Measurements from ENCODE around the gene CACNB4.
"Not testable (repeated sequence)": the region's sequence is repeated elsewhere in the genome, so short reads cannot be mapped to it uniquely, and the experiment has no call there.

CACNB4 gene

GRCh38 chr2:151823651-151824050 is 275.2 kb downstream of the CACNB4 start:
- DNase-seq (ENCODE audit: low read depth) = no peak

DNA sequence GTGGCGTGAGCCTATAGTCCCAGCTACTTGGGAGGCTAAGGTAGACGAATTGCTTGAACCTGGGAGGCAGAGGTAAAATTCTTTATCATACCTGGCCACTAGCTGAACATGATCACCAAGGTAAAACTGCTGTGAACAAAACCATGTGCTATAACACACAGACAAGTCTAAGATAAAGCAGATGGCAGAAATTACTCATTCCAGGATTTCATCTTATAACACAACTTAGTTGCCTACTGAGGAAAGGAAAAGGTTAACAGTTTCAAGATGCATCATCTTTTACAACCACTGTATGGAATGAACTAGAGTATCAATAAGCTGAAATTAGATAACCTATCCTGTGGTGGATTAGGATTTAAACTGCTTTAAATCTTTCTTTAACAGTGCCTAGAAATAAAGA is 278.9 kb downstream of the CACNB4 start:
- DNase-seq (ENCODE audit: low read depth) = no peak

DNA sequence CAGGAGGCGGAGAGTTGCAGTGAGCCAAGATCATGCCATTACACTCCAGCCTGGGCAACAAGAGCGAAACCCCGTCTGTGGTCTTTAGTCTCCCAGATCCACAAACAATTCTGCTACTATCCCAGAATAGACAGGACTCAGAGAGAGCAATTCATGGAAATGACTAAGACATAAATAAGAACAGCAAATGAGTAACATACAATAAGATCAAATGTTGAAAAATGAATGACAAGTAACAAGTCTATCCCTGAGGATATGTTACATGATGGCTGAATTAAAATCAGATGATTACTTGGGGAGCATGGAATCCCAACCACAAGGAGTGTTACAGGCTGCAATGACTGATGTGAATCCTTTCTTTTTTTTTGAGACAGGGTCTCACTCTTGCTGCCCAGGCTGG is 280.9 kb downstream of the CACNB4 start:
- no peak for DNase-seq (ENCODE audit: low read depth)

- DNase-seq (ENCODE audit: low read depth) = no peak
Observed at GRCh38 chr2:151816843-151817242, 282.0 kb downstream of the CACNB4 start.

- no peak for DNase-seq (ENCODE audit: low read depth)
Observed at GRCh38 chr2:151815821-151816489, 282.9 kb downstream of the CACNB4 start.

GRCh38 chr2:151810489-151810888 is 288.4 kb downstream of the CACNB4 start:
- no peak for DNase-seq (ENCODE audit: low read depth)

DNA sequence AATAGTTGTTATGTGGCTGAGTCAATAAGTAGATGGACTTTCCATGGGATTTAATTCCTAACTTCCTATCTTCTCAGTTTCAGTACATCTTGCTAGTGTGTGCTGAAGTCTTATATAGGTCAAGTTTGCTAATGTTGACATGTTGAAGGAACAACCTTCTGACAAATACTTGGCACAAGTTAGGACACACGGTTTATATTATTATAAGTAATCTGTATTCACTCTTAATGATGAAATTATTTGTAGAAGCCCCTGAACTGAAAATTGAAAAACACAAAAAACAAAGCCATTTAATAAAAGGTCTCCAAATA is 289.8 kb downstream of the CACNB4 start:
- DNase-seq (ENCODE audit: low read depth) = no peak

DNA sequence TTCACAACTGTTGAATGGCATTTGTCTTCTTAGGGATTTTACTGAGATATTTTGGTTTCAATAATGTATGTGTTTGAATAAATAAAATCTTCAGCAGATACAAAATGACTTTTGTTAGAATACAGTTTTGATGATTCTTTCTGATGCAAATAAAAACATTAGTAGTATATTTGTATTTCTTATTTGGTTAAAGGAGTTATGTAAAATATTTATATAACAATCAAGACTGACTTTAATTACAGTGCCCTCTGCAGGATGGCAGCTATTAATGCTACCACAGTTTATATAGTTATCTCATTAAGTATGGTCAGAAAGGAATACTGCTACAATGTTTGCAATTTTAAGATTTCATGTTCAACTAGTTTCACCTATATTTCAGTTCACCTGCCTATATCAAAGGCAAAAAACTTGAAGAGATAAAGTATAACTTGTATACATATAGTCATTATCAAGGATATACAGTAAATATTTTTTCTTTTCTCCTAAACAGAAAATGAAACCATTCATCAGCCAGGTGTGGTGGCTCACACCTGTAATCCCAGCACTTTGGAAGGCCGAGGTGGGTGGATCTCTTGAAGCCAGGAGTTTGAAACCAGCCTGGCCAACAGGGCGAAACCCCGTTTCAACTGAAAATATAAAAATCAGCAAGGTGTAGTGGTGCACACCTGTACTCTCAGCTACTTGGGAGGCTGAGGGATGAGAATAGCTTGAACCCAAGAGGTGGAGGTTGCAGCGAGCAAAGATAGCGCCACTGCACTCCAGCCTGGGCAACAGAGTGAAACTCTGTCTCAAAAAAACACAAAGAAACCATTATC is 290.4 kb downstream of the CACNB4 start:
- no peak for DNase-seq (ENCODE audit: low read depth)

DNA sequence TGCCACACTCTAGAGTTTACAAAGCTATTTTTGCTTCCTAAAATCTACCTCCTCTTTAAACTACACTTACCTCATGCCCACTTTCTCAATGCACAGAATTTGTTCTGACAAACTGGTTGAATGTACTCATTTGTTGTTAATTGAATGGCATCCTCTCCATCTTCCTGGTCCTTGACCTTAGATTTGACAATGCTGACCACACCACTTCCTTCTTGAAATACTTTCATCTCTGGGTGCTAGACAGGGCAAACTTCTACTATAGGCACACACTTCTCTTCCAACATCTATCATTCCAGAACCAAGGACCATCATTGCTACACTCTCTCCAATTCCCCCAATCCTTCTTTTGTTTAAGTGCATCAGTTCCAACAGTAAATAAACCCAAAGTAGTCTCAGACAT is 292.9 kb downstream of the CACNB4 start:
- no peak for DNase-seq (ENCODE audit: low read depth)

- DNase-seq (ENCODE audit: low read depth) = no peak
Observed at GRCh38 chr2:151805343-151805742, 293.5 kb downstream of the CACNB4 start.

- DNase-seq (ENCODE audit: low read depth) = no peak
Observed at GRCh38 chr2:151803811-151804210, 295.0 kb downstream of the CACNB4 start.

GRCh38 chr2:151802315-151802714 is 296.5 kb downstream of the CACNB4 start:
- DNase-seq (ENCODE audit: low read depth) = no peak

GRCh38 chr2:151799886-151800292 is 299.0 kb downstream of the CACNB4 start:
- DNase-seq (ENCODE audit: low read depth) = no peak

- no peak for DNase-seq (ENCODE audit: low read depth)
Observed at GRCh38 chr2:151796774-151797173, 302.1 kb downstream of the CACNB4 start.

DNA sequence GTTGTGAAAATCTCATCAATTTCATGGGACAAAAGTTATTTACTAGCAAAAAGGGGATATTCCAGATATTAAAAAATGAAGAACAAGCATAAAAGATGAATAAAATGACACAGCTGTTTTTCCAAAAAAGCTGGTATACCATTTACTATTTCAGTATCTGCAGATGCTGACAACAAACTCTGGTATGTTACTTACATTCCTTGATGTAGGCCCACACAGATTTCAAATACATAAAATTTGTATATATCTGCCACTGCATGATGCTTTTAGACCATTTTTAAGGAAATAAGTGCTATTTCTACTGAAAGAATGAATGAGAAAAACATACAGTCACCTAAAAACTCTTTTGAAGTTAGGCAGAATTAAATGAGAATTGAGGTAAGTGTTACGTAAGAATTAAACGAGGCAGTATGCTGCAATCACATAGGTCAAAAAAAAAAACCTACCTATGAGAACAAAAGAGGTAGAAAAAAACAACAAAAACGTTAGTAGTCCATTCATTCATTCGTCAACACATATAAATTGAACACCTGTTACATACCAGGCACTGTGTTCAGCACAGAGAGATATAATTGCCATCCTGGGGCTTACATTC is 303.1 kb downstream of the CACNB4 start:
- no peak for DNase-seq (ENCODE audit: low read depth)

DNA sequence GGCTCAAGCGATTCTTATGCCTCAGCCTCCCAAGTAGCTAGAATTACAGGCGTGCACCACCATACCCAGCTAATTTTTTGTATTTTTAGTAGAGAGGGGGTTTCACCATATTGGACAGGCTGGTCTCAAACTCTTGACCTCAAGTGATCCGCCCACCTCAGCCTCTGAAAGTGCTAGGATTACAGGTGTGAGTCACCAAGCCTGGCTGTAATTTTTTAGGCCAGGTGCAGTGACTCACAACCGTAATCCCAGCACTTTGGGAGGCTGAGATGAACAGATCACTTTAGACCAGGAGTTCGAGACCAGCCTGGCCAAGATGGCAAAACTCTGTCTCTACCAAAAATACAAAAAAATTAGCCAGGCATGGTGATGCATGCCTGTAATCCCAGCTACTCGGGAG is 304.4 kb downstream of the CACNB4 start:
- not testable (repeated sequence) for DNase-seq (ENCODE audit: low read depth)

- DNase-seq (ENCODE audit: low read depth) = no peak
Observed at GRCh38 chr2:151793123-151793522, 305.7 kb downstream of the CACNB4 start.

DNA sequence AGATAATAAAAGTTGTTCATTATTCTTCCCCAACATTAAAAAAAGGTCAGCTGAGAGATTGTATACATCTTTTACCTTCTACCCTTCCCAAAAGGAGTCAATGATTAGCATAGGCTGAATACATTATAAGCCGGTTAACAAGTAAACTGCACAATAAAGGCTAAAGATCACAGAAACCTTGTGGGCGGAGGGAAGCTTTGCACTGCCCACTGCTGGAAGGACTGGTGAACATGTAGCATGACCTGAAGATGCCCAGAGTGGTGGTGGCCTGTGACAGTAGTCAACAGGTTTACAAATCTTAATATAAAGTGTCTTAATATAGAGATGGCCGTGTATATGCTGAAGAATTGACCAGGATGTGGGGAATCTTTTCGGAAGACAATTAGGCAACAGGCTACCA is 306.3 kb downstream of the CACNB4 start:
- DNase-seq (ENCODE audit: low read depth) = no peak

- no peak for DNase-seq (ENCODE audit: low read depth)
Observed at GRCh38 chr2:151791545-151791944, 307.3 kb downstream of the CACNB4 start.

DNA sequence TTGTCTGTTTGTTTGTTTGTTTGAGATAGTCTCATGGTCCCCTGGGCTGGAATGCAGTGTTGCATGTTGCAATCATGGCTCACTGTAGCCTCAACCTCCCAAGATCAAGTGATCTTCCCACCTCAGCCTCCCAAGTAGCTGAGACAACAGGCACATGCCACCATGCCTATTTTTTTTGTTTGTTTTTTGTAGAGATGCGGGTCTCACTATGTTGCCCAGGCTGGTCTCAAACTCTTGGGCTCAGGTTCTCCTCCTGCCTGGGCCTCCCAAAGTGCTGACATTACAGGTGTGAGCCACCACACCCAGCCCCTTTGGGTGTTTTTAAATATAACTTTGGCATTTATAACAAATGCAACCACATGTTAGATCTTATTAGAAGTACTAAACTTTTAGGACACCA is 308.2 kb downstream of the CACNB4 start:
- no peak for DNase-seq (ENCODE audit: low read depth)

DNA sequence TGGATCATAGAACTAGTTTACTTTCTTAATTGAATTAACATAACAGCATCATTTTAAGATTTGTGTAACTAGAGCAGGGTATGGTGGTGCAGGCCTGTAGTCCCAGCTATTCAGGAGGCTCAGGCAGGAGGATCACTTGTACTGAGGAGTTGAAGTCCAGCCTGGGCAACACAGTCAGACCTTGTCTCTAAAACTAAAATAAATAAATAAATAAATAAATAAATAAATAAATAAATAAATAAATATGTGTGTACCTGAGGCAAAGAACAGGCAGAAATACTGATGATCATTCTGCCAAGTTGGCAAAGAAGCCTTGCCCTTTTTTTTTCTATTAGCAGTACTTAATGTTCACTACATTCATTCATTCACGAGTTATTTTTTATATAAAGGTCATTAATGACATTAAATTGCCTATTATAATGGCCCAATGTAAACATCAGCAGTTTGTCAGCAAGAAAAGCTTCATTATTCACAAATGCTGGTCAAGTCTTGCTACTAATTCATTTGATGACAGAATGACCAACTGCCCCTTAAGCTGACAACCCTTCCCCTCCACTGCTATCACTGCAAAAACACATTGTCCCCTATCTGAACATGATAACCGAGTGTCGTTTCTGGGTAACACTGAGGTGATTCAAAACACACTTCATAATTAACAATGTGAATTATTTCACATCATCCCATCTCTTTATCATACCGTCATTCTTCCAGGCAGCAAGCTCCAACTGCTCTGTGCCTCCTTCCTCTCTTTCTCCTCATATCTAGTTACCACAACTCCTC is 309.6 kb downstream of the CACNB4 start:
- no peak for DNase-seq (ENCODE audit: low read depth)

DNA sequence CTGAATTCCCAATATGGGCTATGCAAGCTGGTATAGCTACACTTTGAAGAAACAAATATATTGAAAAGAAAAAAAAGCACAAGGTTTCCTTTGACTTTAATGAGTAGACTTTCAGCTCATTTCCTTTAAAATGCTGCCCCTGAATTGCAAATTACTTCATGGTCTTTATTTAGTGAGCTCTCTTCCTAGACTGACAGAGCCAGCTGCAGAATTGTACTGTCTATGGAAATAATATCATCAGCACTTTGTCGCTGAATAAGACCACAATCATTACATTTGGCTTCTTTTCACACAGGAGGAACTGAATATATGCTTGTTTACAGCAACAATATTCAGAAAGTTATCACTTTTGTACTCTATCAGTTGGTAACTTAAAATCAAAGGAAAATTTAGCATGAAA is 312.4 kb downstream of the CACNB4 start:
- no peak for DNase-seq (ENCODE audit: low read depth)

DNA sequence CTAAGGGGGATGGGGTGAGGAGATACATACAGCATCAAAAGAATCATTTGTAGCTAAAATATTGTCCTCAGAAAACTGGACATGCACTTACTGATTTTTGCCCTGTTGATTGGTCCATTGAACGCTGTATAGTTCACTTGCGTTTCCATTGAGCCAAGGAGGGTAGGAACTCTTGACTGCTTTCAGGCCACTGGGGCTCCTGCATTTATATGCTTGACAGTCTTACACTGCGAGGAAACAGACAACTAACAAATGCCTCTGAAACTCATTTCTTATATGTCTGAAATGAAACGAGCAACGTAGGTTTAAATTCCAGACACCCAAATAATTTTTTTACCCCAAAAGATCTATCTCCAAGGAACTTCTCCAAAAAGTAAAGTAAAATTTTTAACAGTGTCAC is 312.8 kb downstream of the CACNB4 start:
- no peak for DNase-seq (ENCODE audit: low read depth)

Data from stimulated activated CD8-positive, alpha-beta memory T cell treated with anti-CD3 and anti-CD28 coated beads, Interleukin-4, amount 100 ng/mL, for 24 hours (primary cell).